ENCODE data around the gene AKAP13.

AKAP13 gene

GRCh38 chr15:85632014-85632413, 251.6 kb downstream of the AKAP13 start:
- H3K4me3 ChIP-seq (ENCODE audit: low read depth, low read length): no peak overlapping the region
- in situ Hi-C loops (cut with HindIII; ENCODE audit: low sequenced_read_pairs): no loop called here
- no peak for DNase-seq (ENCODE audit: low read depth, low spot score)
- TF ChIP-seq CTCF (IDR thresholded peaks at IDR 0.05; ENCODE audit: low read depth, low read length): no peak

GRCh38 chr15:85633859-85634258, 253.5 kb downstream of the AKAP13 start:
- DNase-seq (ENCODE audit: low read depth, low spot score): no peak
- no peak overlapping the region for H3K4me3 ChIP-seq (ENCODE audit: low read depth, low read length)
- in situ Hi-C loops (cut with HindIII; ENCODE audit: low sequenced_read_pairs): no loop called here
- TF ChIP-seq CTCF (IDR thresholded peaks at IDR 0.05; ENCODE audit: low read depth, low read length): no peak

DNA sequence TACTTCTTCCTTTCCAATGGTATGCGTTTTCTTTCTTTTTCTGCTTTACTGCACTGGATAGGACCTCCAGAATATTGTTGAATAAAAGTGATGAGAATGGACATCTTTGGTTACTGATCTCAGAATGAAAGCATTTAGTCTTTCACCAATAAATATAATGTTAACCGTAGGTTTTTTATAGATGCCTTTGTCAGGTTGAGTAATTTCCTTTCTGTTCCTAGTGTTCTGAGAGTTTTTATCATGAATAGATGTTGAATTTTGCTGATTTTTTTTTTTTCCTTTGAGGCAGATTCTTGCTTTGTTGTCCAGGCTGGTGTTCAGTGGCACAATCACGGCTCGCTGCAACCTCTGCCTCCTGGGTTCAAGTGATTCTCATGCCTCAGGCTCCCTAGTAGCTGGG, 255.9 kb downstream of the AKAP13 start:
- DNase-seq (ENCODE audit: low read depth, low spot score): no peak
- in situ Hi-C loops (cut with HindIII; ENCODE audit: low sequenced_read_pairs): no loop called here
- H3K4me3 ChIP-seq (ENCODE audit: low read depth, low read length): no peak overlapping the region
- no peak for TF ChIP-seq CTCF (IDR thresholded peaks at IDR 0.05; ENCODE audit: low read depth, low read length)

DNA sequence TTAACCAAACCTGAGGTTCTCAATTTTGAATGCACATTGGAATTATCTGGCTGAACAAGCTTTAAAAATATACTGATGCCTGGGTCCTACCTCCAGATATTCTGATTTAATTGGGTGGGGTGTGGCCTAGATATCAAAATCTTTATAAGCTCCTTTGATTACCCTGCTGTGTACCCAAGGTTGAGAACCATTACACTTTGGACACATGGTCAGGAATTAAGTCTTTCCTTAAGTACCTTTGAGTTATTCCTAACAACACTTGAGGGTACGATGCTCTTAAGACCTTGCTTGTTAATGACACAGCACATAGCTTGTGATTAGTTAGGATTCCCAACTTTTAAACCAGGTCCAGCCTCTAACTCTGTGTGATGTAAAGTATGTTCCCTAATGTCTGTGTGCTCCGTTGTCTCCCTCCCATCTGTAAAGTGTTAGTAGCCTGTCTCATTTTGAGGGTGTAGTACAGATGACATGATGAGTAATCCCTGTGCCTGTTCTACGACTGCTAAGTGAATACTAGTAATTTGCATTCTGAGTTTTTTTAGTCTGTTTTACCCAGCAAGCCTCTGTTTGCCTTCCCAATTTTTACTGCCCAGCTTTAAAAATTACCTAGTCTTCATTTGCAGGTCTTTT, 259.5 kb downstream of the AKAP13 start:
- in situ Hi-C loops (cut with HindIII; ENCODE audit: low sequenced_read_pairs): no loop called here
- H3K4me3 ChIP-seq (ENCODE audit: low read depth, low read length): no peak overlapping the region
- TF ChIP-seq CTCF (IDR thresholded peaks at IDR 0.05; ENCODE audit: low read depth, low read length): no peak
- DNase-seq (ENCODE audit: low read depth, low spot score): peak; percentile 70

DNA sequence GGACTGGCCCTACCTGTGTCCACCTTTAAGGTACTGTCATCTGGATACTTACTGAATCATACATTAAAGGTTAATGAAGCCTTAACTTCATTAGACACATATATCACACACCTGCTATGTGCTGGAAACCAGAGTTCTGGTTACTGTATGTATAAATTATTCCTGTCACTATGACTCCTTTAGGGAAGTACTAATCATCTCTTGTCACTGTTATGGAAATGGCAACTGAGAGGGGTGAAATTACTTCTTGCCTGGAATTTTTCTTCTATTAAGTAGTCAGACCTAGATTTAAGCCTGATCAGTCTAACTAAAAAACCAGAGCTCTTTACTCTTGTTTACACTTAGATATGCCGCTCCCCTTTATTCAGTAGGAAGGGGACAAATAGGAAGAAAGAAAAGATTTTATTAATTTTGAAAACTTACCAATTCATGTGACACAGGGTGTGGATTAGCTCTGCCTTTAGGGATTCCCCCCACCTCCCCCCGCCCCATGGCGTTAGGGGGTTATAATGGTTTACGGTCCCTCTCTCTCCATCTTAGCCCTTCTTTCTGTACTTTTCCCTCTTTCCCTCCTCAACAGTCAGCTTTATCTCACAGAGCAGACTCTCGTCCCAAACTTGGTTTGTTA, 261.8 kb downstream of the AKAP13 start:
- TF ChIP-seq CTCF (IDR thresholded peaks at IDR 0.05; ENCODE audit: low read depth, low read length): no peak
- in situ Hi-C loops (cut with HindIII; ENCODE audit: low sequenced_read_pairs): no loop called here
- no peak for DNase-seq (ENCODE audit: low read depth, low spot score)
- H3K4me3 ChIP-seq (ENCODE audit: low read depth, low read length): no peak overlapping the region

- H3K4me3 ChIP-seq (ENCODE audit: low read depth, low read length): no peak overlapping the region
- DNase-seq (ENCODE audit: low read depth, low spot score): peak; percentile 59
- no peak for TF ChIP-seq CTCF (IDR thresholded peaks at IDR 0.05; ENCODE audit: low read depth, low read length)
- in situ Hi-C loops (cut with HindIII; ENCODE audit: low sequenced_read_pairs): no loop called here
Measured at GRCh38 chr15:85642693-85643066, 262.3 kb downstream of the AKAP13 start.
